GM12875 (cell line): ENCODE results near the gene MCU.
"Not testable (repeated sequence)": the region's sequence is repeated elsewhere in the genome, so short reads cannot be mapped to it uniquely, and the experiment has no call there.

Experiments used
- H3K4me3 ChIP-seq: one replicate; pipeline ENCODE4 v1.5.1; 2011; ENCODE audit warnings: low read depth, low read length, control low read depth
- TF ChIP-seq, protein P1 (sequence below): IDR thresholded peaks from 2 replicates; pipeline ENCODE4 v1.5.1; 2011; ENCODE audit warnings: low read depth, mild to moderate bottlenecking, control low read depth, inconsistent platforms, low read length, moderate library complexity, borderline replicate concordance; ENCODE audit not compliant: insufficient read depth

The MCU gene

DNA sequence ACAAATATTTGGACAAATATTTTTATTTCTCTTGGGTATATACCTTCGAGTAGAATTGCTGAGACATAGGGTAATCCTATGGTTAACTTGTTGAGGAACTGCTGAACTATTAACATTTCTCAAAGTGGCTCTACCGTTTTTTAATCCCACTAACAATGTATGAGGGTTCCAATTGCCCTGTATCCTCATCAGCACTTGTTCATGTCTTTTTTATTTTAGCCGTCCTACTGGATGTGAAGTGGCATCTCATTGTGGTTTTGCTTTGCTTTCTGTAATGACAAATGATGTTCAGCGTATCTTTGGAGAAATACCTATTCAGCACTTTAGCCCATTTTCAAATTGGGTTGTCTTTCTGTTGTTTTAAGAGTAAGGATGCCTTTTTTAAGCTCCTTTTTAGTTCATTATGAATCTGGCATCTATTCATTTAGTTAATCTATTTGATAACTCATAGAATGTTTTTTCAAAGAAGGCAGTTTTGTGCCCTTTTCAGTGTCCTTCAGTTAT is 40.0 kb downstream of the MCU start:
- TF ChIP-seq, protein P1, sequence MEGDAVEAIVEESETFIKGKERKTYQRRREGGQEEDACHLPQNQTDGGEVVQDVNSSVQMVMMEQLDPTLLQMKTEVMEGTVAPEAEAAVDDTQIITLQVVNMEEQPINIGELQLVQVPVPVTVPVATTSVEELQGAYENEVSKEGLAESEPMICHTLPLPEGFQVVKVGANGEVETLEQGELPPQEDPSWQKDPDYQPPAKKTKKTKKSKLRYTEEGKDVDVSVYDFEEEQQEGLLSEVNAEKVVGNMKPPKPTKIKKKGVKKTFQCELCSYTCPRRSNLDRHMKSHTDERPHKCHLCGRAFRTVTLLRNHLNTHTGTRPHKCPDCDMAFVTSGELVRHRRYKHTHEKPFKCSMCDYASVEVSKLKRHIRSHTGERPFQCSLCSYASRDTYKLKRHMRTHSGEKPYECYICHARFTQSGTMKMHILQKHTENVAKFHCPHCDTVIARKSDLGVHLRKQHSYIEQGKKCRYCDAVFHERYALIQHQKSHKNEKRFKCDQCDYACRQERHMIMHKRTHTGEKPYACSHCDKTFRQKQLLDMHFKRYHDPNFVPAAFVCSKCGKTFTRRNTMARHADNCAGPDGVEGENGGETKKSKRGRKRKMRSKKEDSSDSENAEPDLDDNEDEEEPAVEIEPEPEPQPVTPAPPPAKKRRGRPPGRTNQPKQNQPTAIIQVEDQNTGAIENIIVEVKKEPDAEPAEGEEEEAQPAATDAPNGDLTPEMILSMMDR, result no peak

DNA sequence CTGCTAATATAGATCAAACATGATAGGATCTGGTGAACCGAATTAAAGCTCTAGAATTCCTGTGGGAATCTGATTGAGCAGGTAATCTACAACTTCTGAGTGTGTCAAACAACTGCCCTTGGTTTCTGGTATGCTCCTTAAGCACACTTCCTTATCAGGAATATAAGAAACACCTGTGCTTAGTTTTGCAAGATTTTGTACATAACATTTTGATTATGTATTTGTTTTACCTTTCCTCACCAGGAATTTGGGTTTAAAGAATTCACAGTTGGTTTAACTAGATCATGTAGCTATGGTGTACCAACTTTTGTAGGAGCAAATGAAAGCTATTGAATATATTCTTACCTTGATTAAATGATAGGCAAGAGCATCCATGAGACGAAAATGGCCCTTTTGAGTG is 40.6 kb downstream of the MCU start:
- no peak overlapping the region for H3K4me3 ChIP-seq
- TF ChIP-seq, protein P1, result no peak

More for the DNA sequence above, 40.0 kb downstream of the MCU start:
- H3K4me3 ChIP-seq, result no peak overlapping the region

DNA sequence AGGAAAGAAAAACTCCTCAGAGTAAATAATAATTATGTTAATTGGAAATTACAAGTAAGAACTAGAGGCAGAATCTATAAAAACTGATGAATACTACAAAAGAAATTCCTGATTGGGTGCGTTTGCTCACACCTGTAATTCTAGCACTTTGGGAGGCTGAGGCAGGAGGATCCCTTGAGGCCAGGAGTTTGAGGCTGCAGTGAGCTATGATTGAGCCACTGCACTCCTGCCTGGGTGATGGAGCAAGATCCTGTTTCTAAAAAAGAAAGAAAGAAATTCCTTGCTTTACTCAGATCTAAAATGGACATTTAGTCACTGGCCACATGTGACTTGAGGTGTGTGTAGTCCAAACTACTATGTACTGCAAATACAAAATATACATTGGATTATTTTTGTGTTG is 42.0 kb downstream of the MCU start:
- TF ChIP-seq, protein P1, result no peak

DNA sequence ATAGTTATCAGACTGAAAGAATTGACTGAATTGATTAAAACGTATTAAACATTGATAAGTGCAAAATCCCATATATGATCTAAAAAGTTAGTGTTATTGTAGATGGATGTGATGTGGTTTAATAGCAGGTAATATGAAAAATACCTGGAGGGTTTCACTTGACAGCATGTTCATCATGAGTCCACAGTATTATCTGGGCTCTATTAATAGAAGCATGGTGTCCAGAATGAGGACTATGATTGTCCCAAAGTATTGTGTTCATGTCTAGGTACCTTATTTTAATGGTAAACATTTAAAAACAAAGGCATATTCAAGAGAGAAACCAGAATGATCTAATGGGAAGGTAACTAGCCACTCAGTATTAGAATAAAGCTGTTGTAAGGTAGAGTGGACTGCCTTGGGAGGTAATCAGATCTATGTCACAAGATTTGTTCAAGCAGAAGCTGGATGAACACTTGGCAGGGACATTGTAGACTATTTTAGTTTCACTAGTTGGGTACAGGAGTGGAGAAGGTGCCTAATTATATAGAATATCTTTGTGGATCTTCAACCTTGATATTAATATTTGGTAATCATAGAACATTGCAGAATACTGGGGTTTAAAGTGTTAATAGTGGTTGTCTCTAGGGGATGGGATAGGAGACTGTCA is 43.5 kb downstream of the MCU start:
- H3K4me3 ChIP-seq, result no peak overlapping the region

More for the DNA sequence above, 42.0 kb downstream of the MCU start:
- no peak overlapping the region for H3K4me3 ChIP-seq

DNA sequence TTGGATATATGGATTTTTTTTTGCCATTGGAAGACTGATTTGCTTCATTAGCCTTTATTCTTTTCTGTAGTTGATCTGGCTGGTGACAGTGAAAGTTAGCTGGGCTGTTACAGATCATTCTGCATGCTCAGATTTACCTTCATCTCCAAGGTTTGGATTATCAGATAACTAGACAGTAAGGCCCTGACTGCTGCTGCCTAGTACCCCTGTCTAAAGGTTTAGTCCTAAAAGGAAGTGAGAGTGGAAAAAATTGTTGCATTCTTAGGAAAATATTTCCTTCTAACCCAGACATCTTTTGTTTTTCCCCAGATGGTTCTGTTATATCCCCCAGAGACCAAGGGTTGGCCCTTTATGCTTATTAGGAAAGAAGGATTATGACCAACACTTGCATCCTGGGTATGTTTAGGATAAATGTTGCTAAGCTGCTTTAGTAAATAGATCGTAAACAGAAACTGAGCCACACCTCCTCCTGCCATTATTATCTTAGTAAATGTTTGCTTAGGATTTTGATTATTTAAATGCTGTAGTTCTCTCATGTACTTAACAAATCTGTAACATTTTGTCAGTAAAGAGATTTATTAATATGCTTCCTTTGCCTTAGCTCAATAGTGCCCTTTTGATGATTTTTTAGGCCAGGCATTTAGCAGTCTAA is 44.4 kb downstream of the MCU start:
- H3K4me3 ChIP-seq, result no peak overlapping the region
- TF ChIP-seq, protein P1, result no peak

More for the DNA sequence above, 43.5 kb downstream of the MCU start:
- TF ChIP-seq, protein P1, result no peak

DNA sequence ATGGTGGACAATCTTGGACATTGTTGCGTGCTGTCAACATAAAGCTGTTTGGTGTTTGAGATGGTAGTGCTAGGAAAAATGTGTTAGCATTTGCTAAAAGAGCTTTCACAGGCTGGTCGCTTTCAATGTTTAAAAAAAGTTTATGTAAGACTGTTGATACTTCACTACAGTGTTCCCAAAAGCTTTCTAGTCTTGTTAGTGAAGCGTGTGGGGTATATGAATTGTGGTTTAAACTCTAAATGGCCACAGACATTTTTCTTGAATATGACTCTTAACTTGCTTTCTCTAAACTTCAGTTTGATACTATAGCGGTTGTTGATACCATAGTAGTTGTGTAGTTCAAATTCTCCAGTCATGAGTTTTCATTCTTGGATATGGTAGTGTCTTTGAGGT is 44.9 kb downstream of the MCU start:
- TF ChIP-seq, protein P1, result no peak
- H3K4me3 ChIP-seq, result no peak overlapping the region

DNA sequence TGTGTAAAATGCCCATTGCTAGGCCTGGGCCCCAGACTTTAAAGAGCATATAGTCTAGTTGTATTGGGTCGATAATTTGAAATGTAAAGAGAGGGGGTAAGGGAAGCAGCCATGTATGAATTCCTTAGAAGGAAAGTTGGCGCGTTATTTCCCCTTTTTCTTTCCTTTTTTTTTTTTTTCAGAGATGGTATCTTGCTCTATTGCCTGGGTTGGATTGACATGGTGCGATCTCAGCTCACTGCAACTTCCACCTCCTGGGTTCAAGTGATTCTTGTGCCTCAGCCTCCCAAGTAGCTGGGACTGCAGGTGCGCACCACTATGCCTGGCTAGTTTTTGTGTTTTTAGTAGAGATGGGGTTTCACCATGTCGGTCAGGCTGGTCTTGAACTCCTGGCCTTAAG is 45.4 kb downstream of the MCU start:
- H3K4me3 ChIP-seq, result not testable (repeated sequence)
